GM12864 (cell line): ENCODE results near the gene QRFP.

Experiments
- DNase-seq: peaks from one replicate; pipeline ENCODE4 v3.0.0-alpha.2; 2011; ENCODE audit warnings: low read depth
- H3K4me3 ChIP-seq: 2 replicates; pipeline ENCODE4 v1.5.1; 2011; ENCODE audit warnings: mild to moderate bottlenecking, low read depth, low read length, control low read depth
- TF ChIP-seq, protein P1 (sequence below): IDR thresholded peaks from 2 replicates; pipeline ENCODE4 v1.5.1; 2011; ENCODE audit warnings: low read depth, mild to moderate bottlenecking, moderate library complexity, low read length, control low read depth, inconsistent platforms; ENCODE audit errors: missing control alignments

QRFP gene

DNA sequence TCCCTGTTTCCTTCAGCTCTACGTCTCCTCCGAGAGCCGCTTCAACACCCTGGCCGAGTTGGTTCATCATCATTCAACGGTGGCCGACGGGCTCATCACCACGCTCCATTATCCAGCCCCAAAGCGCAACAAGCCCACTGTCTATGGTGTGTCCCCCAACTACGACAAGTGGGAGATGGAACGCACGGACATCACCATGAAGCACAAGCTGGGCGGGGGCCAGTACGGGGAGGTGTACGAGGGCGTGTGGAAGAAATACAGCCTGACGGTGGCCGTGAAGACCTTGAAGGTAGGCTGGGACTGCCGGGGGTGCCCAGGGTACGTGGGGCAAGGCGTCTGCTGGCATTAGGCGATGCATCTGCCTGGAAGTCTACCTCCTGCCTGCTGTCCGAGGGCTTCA lies 33.9 kb downstream of the QRFP start:
- no peak overlapping the region for H3K4me3 ChIP-seq
- TF ChIP-seq, protein P1, sequence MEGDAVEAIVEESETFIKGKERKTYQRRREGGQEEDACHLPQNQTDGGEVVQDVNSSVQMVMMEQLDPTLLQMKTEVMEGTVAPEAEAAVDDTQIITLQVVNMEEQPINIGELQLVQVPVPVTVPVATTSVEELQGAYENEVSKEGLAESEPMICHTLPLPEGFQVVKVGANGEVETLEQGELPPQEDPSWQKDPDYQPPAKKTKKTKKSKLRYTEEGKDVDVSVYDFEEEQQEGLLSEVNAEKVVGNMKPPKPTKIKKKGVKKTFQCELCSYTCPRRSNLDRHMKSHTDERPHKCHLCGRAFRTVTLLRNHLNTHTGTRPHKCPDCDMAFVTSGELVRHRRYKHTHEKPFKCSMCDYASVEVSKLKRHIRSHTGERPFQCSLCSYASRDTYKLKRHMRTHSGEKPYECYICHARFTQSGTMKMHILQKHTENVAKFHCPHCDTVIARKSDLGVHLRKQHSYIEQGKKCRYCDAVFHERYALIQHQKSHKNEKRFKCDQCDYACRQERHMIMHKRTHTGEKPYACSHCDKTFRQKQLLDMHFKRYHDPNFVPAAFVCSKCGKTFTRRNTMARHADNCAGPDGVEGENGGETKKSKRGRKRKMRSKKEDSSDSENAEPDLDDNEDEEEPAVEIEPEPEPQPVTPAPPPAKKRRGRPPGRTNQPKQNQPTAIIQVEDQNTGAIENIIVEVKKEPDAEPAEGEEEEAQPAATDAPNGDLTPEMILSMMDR = no peak
- no peak for DNase-seq

DNA sequence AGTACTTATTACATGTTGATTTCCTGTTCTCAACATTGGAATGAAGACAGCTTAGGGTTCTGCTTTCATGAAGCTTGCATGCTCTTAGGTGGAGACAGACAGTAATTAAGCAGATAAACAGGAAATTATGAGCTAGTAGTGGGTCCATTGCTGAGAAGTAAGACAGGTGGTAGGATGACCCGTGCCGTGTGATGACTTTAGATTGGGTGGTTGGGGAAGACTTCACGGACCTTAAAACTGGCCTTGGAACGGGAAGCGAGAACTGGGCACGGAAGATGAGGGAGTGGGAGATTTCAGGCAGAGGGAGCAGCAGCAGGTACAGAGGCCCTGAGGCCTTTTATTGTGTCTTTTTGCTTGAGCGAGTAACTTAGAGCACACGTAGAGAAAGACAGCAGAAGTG lies 34.4 kb downstream of the QRFP start:
- DNase-seq = no peak
- no peak overlapping the region for H3K4me3 ChIP-seq
- TF ChIP-seq, protein P1 = no peak

DNA sequence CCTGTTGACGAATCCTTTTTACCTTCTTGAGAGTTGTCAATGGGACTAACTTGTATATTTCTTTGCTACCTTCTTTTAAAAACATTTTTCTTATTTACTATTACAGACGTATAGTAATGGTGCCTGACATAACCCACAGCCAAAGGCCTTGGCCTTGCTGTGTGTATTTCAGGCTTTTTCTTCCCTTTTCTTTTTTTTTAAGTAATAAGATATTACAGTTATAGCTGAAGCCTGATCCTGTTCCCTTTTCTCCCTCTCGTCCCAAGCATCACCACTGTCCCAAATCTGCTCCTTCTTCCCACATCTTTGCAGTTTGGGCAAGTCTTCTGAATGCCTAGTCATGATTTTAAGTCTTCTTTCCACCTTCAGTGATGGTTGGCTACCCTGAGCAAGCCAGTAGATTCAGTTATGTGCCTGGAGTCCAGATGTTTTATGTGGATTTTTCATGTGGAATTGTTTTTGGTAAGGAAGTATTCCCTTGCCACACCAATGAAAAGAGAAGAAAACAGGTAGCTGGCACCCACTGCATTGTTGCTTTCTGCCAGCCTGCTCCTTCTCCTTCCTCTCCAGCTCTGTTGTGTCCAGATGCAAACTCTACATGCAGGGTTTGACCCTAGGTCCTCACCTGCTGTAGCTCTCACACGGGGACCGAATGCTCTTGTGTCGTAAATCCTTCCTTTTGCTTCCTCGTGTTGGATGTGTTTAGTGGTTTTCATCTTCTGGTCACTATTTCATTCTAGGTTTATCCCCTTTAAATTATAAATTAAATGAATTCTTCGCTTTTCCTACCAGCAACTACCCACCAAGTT lies 35.0 kb downstream of the QRFP start:
- TF ChIP-seq, protein P1 = no peak
- no peak for DNase-seq
- no peak overlapping the region for H3K4me3 ChIP-seq

DNA sequence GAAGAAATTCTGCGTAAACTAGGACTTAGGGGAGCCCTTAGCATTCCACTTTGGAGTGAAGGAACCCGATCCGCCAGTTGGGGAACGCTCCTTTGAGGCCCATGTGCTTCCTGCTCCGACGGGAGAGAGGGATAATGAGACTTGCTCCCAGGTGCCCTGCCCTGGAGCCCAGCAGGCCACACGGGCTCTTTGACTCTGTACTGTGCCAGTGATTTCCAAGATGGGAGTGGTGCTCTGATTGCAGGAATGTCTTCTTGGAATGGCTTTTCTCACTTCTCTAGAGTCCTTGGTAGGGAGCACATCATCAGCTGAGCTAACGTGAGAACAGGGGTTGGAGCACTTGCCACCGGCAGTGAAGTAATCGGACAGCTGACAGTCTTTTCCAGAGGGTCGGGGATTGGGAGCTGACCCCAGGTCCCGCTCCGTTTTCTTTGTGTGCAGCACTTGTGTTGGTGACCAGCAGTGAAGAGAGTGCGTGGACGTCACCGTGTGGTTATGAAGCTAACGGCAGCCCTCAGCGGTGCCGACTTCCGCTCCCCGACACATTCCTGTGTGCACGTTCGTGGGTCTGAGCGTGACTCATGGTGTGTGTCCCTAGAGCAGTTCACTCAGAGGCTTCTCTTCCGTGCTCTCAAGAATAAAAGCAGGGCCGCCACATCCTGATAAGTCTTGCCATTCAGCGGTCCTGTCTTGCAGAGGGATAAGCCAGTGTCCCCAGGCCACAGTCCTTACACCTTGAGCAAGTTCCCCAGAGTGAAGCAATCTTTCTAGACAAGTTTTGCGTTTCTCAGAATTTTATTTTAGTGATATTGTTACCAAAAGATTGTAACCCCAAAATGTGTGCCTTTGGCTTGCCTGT lies 35.9 kb downstream of the QRFP start:
- no peak for DNase-seq
- TF ChIP-seq, protein P1 = no peak
- no peak overlapping the region for H3K4me3 ChIP-seq

DNA sequence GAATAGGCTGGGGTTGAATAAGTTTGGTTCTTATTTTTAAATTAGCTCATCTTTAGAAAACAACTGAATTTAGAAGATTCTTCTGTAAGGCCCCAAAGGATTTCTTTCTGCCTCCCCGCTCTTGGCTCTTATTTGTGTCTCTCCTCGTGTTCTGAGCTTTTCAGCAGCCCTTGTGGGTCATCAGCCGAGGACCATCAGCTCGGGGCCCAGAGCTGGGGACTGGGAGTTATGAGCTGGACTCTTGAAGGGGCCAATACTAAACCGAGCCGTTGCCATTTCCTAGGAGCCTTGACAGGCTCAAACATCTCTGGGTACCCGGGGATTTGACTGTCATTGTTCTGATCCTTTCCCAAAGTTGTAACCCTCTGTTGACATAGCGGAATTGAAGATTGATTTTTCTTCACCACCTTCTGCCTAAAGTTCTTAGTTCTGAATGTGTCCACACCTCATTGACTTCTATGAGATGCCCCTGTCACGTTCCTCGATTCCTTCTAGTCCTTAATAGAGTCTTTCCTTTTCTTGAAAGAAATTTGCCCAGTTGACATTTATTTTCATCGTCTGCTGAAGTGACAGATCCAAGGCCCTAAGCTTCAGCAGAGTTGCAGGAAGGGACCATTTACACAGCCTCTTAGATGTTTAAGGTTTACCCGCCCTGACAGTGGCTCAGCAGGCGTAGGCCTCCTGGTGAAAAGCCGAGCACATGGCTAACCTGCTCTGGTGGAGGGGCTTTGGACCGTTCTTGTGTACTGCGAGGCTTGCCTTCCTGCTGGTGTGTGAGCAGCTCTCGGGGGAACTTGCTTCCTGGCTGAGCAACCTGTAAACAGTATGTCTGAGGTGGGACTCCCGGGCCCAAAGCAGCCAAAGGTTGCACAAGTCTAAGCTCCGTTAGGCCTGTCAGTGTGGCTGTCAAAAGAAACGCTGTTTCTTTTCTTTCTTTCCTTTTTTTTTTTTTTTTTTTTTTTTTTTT lies 37.6 kb downstream of the QRFP start:
- no peak overlapping the region for H3K4me3 ChIP-seq
- TF ChIP-seq, protein P1 = no peak
- no peak for DNase-seq
